GM12892 (cell line): ENCODE results near the gene SKIC2.
"Not testable (repeated sequence)": the region's sequence is repeated elsewhere in the genome, so short reads cannot be mapped to it uniquely, and the experiment has no call there.

Experiments used
- DNase-seq: peaks from one replicate; pipeline ENCODE4 v3.0.0; 2011; ENCODE audit not compliant: insufficient read length
- FAIRE-seq: peaks from 2 replicates; lab custom pipeline; 2011; peaks lifted over from hg19 to GRCh38; lab: Jason Lieb, UNC

The SKIC2 gene

GRCh38 chr6:32007086-32007485 is 48.1 kb downstream of the SKIC2 start:
- FAIRE-seq, result not testable (repeated sequence)

DNA sequence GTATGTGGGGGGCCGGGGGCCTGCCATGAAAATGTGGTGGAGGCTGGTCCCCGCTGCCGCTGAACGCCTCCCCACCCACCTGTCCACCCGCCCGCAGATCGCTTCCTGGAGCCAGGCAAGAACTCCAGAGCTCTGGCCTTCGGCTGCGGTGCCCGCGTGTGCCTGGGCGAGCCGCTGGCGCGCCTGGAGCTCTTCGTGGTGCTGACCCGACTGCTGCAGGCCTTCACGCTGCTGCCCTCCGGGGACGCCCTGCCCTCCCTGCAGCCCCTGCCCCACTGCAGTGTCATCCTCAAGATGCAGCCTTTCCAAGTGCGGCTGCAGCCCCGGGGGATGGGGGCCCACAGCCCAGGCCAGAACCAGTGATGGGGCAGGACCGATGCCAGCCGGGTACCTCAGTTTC is 49.1 kb downstream of the SKIC2 start:
- DNase-seq, FAIRE-seq: not testable (repeated sequence)

More at GRCh38 chr6:32007086-32007485, 48.1 kb downstream of the SKIC2 start:
- not testable (repeated sequence) for DNase-seq

- DNase-seq, FAIRE-seq: not testable (repeated sequence)
These were observed 49.6 kb downstream of the SKIC2 start for GRCh38 chr6:32008616-32009015.

DNA sequence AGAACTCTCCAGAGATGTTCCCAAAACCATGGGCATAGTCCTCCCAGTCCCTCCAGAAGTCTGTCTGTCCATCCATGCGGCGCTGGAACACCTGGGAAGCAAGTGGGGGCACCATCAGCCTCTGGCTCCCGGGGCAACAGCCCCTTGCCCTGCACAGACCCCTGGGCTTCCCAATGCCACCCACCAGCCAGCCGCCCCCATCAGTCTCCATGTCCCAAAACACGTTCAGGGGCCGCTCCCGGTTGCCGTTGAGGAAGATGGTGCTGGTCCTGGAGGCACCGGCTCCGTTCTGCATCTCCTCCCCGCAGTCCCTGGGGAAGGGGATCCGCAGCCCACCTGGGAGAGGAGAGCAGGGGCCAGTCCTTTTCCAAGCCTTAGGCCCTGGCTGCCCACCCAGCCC is 50.6 kb downstream of the SKIC2 start:
- not testable (repeated sequence) for DNase-seq, FAIRE-seq

DNA sequence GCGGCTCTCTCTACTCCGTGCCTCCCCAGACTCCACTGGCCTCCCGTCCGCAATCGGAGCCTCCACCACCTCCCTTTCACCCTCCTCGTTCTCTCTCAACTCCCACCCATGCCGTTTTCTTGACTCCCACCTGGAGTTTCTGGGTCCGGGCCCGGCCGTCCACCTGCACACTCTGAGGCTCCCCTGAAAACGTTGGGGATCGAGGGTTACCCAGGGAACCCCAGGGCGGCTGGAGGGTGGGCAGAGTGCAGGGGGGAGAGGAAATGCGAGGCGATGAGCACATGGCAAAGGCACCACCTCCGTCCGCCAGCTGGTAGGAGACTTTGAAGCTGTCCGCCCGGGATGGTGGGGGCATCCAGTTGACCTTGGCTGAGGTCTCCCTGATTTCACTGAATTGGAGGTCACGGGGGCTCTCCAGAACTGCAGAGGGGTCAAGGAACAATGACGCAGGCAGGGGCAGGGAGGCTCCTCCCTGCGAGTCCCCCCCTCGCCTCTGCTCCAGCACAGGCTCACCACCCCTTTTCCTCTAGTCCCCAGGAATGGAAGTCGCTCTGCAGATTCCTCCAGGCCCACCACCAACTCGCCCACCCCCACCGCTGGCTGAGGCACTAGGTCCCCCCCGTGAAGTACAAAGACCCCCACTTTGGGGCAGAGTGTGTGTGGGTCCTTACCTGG is 52.0 kb downstream of the SKIC2 start:
- not testable (repeated sequence) for DNase-seq, FAIRE-seq

DNA sequence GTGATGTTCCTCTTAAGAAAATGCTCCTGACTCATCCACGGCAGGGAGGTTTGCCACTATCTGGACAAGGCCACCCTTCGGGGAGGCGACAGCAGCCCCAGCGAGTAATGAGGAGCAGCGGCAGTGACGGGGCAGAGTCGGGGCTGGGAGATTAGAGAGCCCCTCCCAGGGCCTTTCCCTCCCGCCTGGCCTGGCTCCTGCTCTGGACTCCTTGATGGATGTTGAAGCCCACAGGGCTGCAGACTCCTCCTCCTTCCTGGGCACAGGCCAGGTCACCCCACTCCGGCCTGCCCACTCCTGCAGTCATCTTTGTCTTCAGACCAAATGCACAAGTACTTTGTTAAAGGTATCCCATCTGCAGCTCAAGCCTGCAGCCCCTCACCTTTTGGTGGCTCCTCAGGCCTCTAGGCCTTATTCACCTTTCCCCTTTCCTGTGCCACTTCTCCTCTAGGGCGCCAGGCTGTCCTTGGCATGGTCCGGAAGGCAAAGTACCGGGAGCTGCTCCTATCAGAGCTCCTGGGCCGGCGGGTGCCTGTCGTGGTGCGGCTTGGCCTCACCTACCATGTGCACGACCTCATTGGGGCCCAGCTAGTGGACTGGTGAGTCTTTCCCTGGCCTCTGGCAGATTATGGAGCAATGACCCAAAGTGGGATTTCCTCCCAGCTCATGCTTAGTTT is 54.1 kb downstream of the SKIC2 start:
- DNase-seq, FAIRE-seq: not testable (repeated sequence)

GRCh38 chr6:32013738-32014137 is 54.8 kb downstream of the SKIC2 start:
- not testable (repeated sequence) for FAIRE-seq, DNase-seq

GRCh38 chr6:32014547-32014946 is 55.6 kb downstream of the SKIC2 start, which contains the start of gene C4B:
C4B (plus strand) TSS chr6:32014795; CDS start chr6:32014846, 51 bp downstream.
- peak; percentile 36 for FAIRE-seq
- not testable (repeated sequence) for DNase-seq
